ENCODE data around the gene CA5A. TPM values are rescaled to one million over a fixed set of nuclear protein-coding genes. Genes with fewer than 3 reads are reported as not detected.

CA5A gene
- total RNA-seq, 1 donor from 2014 or later: not detected

GRCh38 chr16:87850009-87851006 lies 86.0 kb downstream of the CA5A start:
- peak; percentile 57 to 67 for DNase-seq (ENCODE audit: low read depth in 2 of 2)

- DNase-seq (ENCODE audit: low read depth in 2 of 2): no peak
Observed at GRCh38 chr16:87849419-87850008, 86.8 kb downstream of the CA5A start.

GRCh38 chr16:87848676-87849345 lies 87.5 kb downstream of the CA5A start:
- no peak for DNase-seq (ENCODE audit: low read depth in 2 of 2)

GRCh38 chr16:87847785-87848675 lies 88.3 kb downstream of the CA5A start:
- DNase-seq (ENCODE audit: low read depth in 2 of 2): no peak

GRCh38 chr16:87847467-87847784 lies 88.9 kb downstream of the CA5A start:
- no peak for DNase-seq (ENCODE audit: low read depth in 2 of 2)

GRCh38 chr16:87846705-87847466 lies 89.4 kb downstream of the CA5A start:
- DNase-seq (ENCODE audit: low read depth in 2 of 2): no peak

- no peak for DNase-seq (ENCODE audit: low read depth in 2 of 2)
Observed at GRCh38 chr16:87845807-87846619, 90.3 kb downstream of the CA5A start.

- no peak for DNase-seq (ENCODE audit: low read depth in 2 of 2)
Observed at GRCh38 chr16:87845213-87845612, 91.1 kb downstream of the CA5A start.

GRCh38 chr16:87844809-87845208 lies 91.5 kb downstream of the CA5A start:
- no peak for DNase-seq (ENCODE audit: low read depth in 2 of 2)

- no peak for DNase-seq (ENCODE audit: low read depth in 2 of 2)
Observed at GRCh38 chr16:87844120-87844733, 92.1 kb downstream of the CA5A start.

GRCh38 chr16:87843678-87844105 lies 92.6 kb downstream of the CA5A start:
- no peak for DNase-seq (ENCODE audit: low read depth in 2 of 2)

GRCh38 chr16:87842209-87842869 lies 94.0 kb downstream of the CA5A start:
- no peak for DNase-seq (ENCODE audit: low read depth in 2 of 2)

- DNase-seq (ENCODE audit: low read depth in 2 of 2): no peak
Observed at GRCh38 chr16:87841340-87842208, 94.8 kb downstream of the CA5A start.

- peak; percentile 39 to 59 for DNase-seq (ENCODE audit: low read depth in 2 of 2)
Observed at GRCh38 chr16:87840271-87840978, 95.9 kb downstream of the CA5A start.

- DNase-seq (ENCODE audit: low read depth in 2 of 2): peak in 1 of 2 donors; percentile 36
Observed at GRCh38 chr16:87839542-87840270, 96.6 kb downstream of the CA5A start.

All from lung microvascular endothelial cell (primary cell).